Peyer's patch (tissue), 4 donors: ENCODE data around the gene KRTAP10-6.

Experiments used
- POLR2A ChIP-seq, 2 donors: fragments of 450-650 bp; IDR thresholded peaks; one replicate each; pipeline ENCODE4 v1.5.1; 2017; ENCODE audit warnings: antibody characterized with exemption in 2 of 2, mild to moderate bottlenecking in 2 of 2, moderate library complexity in 2 of 2
- TF ChIP-seq, protein P1 (sequence below), 6 experiments: fragments of 450-650 bp in 4 of 6; fragments of 200-600 bp in 2 of 6; sonication (generic) in 1 of 6; IDR thresholded peaks; one replicate each; pipeline ENCODE4 v1.5.1; 2017 to 2019; ENCODE audit warnings: antibody characterized with exemption in 6 of 6, mild to moderate bottlenecking in 3 of 6, moderate library complexity in 1 of 6

DNA sequence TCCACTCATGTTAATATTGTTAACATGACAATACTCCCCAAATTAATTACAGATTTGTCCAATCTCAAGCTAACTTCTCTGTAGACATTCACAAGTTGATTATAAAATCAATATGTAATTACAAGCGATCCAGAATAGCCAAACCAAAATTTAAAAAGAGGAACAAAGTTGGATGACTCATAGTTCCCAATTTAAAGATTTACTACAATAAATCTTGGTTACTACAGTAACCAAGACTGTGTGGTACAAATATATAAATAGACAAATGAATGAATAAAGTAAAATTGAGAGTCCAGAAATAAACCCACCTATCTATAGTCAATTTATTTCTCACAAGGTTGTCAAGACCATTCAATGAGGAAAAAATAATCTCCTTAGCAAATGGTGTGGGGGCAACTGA lies 25.9 kb downstream of the KRTAP10-6 start:
- TF ChIP-seq, protein P1, sequence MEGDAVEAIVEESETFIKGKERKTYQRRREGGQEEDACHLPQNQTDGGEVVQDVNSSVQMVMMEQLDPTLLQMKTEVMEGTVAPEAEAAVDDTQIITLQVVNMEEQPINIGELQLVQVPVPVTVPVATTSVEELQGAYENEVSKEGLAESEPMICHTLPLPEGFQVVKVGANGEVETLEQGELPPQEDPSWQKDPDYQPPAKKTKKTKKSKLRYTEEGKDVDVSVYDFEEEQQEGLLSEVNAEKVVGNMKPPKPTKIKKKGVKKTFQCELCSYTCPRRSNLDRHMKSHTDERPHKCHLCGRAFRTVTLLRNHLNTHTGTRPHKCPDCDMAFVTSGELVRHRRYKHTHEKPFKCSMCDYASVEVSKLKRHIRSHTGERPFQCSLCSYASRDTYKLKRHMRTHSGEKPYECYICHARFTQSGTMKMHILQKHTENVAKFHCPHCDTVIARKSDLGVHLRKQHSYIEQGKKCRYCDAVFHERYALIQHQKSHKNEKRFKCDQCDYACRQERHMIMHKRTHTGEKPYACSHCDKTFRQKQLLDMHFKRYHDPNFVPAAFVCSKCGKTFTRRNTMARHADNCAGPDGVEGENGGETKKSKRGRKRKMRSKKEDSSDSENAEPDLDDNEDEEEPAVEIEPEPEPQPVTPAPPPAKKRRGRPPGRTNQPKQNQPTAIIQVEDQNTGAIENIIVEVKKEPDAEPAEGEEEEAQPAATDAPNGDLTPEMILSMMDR (IDR thresholded peaks at IDR 0.05): no peak
- TF ChIP-seq POLR2A (IDR thresholded peaks at IDR 0.05): no peak
